ENCODE measurements around the gene RTKN2. TPM values are rescaled to one million over a fixed set of nuclear protein-coding genes. Genes with fewer than 3 reads are reported as not detected.

Gene RTKN2
- polyA plus RNA-seq, 1 donor from 2014 or later = 4.7 TPM

- H3K27me3 ChIP-seq (ENCODE audit: insufficient read depth, low read depth, low read length) = no peaks in the 10 kb centered on the region
- H3K4me3 ChIP-seq (ENCODE audit: low read length) = no peak overlapping the region
- no peaks in the 10 kb centered on the region for H3F3A ChIP-seq (ENCODE audit: insufficient read depth, low read length, poor library complexity, severe bottlenecking)
- H4K20me1 ChIP-seq (ENCODE audit: insufficient read depth) = no peaks in the 10 kb centered on the region
- H3K9me3 ChIP-seq (ENCODE audit: low read length) = no peaks in the 10 kb centered on the region
- no peaks in the 10 kb centered on the region for H3K36me3 ChIP-seq (ENCODE audit: insufficient read depth, low read length)
- no peak overlapping the region for H2AFZ ChIP-seq (ENCODE audit: low read depth, low read length)
- H3K9ac ChIP-seq (ENCODE audit: low read length) = no peak overlapping the region
- no peaks in the 10 kb centered on the region for H3K9me2 ChIP-seq (ENCODE audit: insufficient read depth, low read length)
- H3K27ac ChIP-seq (ENCODE audit: low read length) = no peak overlapping the region
- H3K79me2 ChIP-seq (replicated peaks; ENCODE audit: insufficient read depth, low read length) = no peaks in the 10 kb centered on the region
- TF ChIP-seq EZH2 (IDR thresholded peaks at IDR 0.05; ENCODE audit: borderline replicate concordance, insufficient read depth, low read length, poor library complexity, severe bottlenecking) (no peak), SMC3 (conservative IDR thresholded peaks at IDR 0.05; ENCODE audit: poor library complexity) (no peak), EP300 (conservative IDR thresholded peaks at IDR 0.05; ENCODE audit: poor library complexity, severe bottlenecking) (no peak), MXI1 (conservative IDR thresholded peaks at IDR 0.05; ENCODE audit: poor library complexity, severe bottlenecking) (no peak), TAF1 (IDR thresholded peaks at IDR 0.05; ENCODE audit: low read depth) (no peak), RAD21 (conservative IDR thresholded peaks at IDR 0.05) (no peak), CTCF (IDR thresholded peaks at IDR 0.05; ENCODE audit: poor library complexity, severe bottlenecking) (no peak), REST (IDR thresholded peaks at IDR 0.05; ENCODE audit: borderline replicate concordance) (no peak), POLR2AphosphoS5 (IDR thresholded peaks at IDR 0.05) (no peak)
- H3K4me2 ChIP-seq (ENCODE audit: low read length) = no peak overlapping the region
Measured at GRCh38 chr10:62159351-62159750, 109.3 kb downstream of the RTKN2 start.

- no peaks in the 10 kb centered on the region for H3K79me2 ChIP-seq (replicated peaks; ENCODE audit: insufficient read depth, low read length)
- no peak overlapping the region for H3K27ac ChIP-seq (ENCODE audit: low read length)
- no peak overlapping the region for H3K9ac ChIP-seq (ENCODE audit: low read length)
- no peaks in the 10 kb centered on the region for H3K36me3 ChIP-seq (ENCODE audit: insufficient read depth, low read length)
- TF ChIP-seq POLR2AphosphoS5 (IDR thresholded peaks at IDR 0.05) (no peak), CTCF (IDR thresholded peaks at IDR 0.05; ENCODE audit: poor library complexity, severe bottlenecking) (no peak), SMC3 (conservative IDR thresholded peaks at IDR 0.05; ENCODE audit: poor library complexity) (no peak), TAF1 (IDR thresholded peaks at IDR 0.05; ENCODE audit: low read depth) (no peak), EZH2 (IDR thresholded peaks at IDR 0.05; ENCODE audit: borderline replicate concordance, insufficient read depth, low read length, poor library complexity, severe bottlenecking) (no peak), EP300 (conservative IDR thresholded peaks at IDR 0.05; ENCODE audit: poor library complexity, severe bottlenecking) (no peak), MXI1 (conservative IDR thresholded peaks at IDR 0.05; ENCODE audit: poor library complexity, severe bottlenecking) (no peak), RAD21 (conservative IDR thresholded peaks at IDR 0.05) (no peak), REST (IDR thresholded peaks at IDR 0.05; ENCODE audit: borderline replicate concordance) (no peak)
- no peaks in the 10 kb centered on the region for H3F3A ChIP-seq (ENCODE audit: insufficient read depth, low read length, poor library complexity, severe bottlenecking)
- no peak overlapping the region for H3K4me3 ChIP-seq (ENCODE audit: low read length)
- no peak overlapping the region for H3K4me2 ChIP-seq (ENCODE audit: low read length)
- H3K9me3 ChIP-seq (ENCODE audit: low read length) = no peaks in the 10 kb centered on the region
- H2AFZ ChIP-seq (ENCODE audit: low read depth, low read length) = no peak overlapping the region
- H3K27me3 ChIP-seq (ENCODE audit: insufficient read depth, low read depth, low read length) = no peaks in the 10 kb centered on the region
- no peaks in the 10 kb centered on the region for H4K20me1 ChIP-seq (ENCODE audit: insufficient read depth)
- H3K9me2 ChIP-seq (ENCODE audit: insufficient read depth, low read length) = no peaks in the 10 kb centered on the region
Measured at GRCh38 chr10:62157601-62158000, 111.0 kb downstream of the RTKN2 start.

Measured in neural cell (in vitro differentiated cells).